ENCODE data around the gene CD81.

Gene CD81

GRCh38 chr11:2367266-2368160 lies 9.6 kb upstream of the CD81 start:
- in situ Hi-C loops (cut with MboI; ENCODE audit: low pct_unique_long_range_greater_than_20kb, low sequenced_read_pairs, unreplicated experiment) = no loop called here
- TF ChIP-seq CTCF (IDR thresholded peaks at IDR 0.05; ENCODE audit: extremely low read depth, insufficient read depth, missing control alignments) = no peak
- no peak for DNase-seq (ENCODE audit: low spot score)

GRCh38 chr11:2368178-2368850 lies 8.8 kb upstream of the CD81 start:
- DNase-seq (ENCODE audit: low spot score) = no peak
- no peak for TF ChIP-seq CTCF (IDR thresholded peaks at IDR 0.05; ENCODE audit: extremely low read depth, insufficient read depth, missing control alignments)
- in situ Hi-C loops (cut with MboI; ENCODE audit: low pct_unique_long_range_greater_than_20kb, low sequenced_read_pairs, unreplicated experiment) = no loop called here

GRCh38 chr11:2368851-2369180 lies 8.3 kb upstream of the CD81 start:
- in situ Hi-C loops (cut with MboI; ENCODE audit: low pct_unique_long_range_greater_than_20kb, low sequenced_read_pairs, unreplicated experiment) = no loop called here
- DNase-seq (ENCODE audit: low spot score) = no peak
- TF ChIP-seq CTCF (IDR thresholded peaks at IDR 0.05; ENCODE audit: extremely low read depth, insufficient read depth, missing control alignments) = no peak

GRCh38 chr11:2369320-2369719 lies 7.8 kb upstream of the CD81 start:
- no peak for TF ChIP-seq CTCF (IDR thresholded peaks at IDR 0.05; ENCODE audit: extremely low read depth, insufficient read depth, missing control alignments)
- in situ Hi-C loops (cut with MboI; ENCODE audit: low pct_unique_long_range_greater_than_20kb, low sequenced_read_pairs, unreplicated experiment) = no loop called here
- no peak for DNase-seq (ENCODE audit: low spot score)

GRCh38 chr11:2369896-2370295 lies 7.2 kb upstream of the CD81 start:
- DNase-seq (ENCODE audit: low spot score) = no peak
- in situ Hi-C loops (cut with MboI; ENCODE audit: low pct_unique_long_range_greater_than_20kb, low sequenced_read_pairs, unreplicated experiment) = no loop called here
- no peak for TF ChIP-seq CTCF (IDR thresholded peaks at IDR 0.05; ENCODE audit: extremely low read depth, insufficient read depth, missing control alignments)

- no peak for DNase-seq (ENCODE audit: low spot score)
- TF ChIP-seq CTCF (IDR thresholded peaks at IDR 0.05; ENCODE audit: extremely low read depth, insufficient read depth, missing control alignments) = no peak
- in situ Hi-C loops (cut with MboI; ENCODE audit: low pct_unique_long_range_greater_than_20kb, low sequenced_read_pairs, unreplicated experiment) = no loop called here
Measured at GRCh38 chr11:2374456-2375201, 2.5 kb upstream of the CD81 start.
